GM19328 (cell line): ENCODE data around the gene ATRAID.

Source experiments
- ATAC-seq: cut with Tn5 transposase; IDR thresholded peaks from one replicate; pipeline ENCODE4 v1.9.1; 2021; ENCODE audit warnings: mild to moderate bottlenecking, moderate library complexity; ENCODE audit not compliant: unreplicated experiment

Gene ATRAID

DNA sequence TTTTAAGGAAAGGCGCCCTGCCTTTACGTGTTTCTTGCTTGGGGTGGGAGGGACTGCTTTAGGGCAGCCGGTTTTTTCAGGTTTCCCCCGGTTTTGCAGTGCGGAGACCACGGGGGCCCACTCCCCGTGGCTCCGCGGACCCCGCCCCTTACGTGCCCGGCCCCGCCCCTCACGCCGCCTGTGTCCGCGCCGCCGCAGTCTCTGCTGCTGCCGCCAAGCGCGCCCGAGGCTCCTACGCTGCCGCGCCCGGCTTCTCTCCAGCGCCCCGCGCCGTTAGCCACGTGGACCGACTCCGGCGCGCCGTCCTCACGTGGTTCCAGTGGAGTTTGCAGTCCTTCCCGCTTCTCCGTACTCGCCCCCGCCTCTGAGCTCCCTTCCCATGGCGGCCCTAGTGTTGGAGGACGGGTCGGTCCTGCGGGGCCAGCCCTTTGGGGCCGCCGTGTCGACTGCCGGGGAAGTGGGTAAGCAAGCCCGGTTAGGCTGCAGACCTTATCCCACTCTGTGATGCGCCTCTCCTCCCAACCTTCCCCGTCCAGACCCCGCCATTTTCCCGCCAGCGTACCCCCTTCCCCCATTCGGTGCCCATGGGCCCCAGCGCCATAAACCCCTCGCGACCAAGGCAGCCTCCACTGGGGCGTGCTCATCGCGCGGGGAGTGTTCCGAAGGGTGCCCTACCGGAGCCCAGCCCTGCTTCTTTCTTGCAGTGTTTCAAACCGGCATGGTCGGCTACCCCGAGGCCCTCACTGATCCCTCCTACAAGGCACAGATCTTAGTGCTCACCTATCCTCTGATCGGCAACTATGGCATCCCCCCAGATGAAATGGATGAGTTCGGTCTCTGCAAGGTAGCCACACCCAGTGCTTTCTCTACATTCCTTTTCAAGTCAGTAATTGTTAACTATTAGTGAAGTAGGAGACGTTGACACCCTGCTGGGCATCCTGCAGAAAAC lies 5.6 kb downstream of the ATRAID start, which contains the start of gene CAD:
TSS of gene CAD (plus strand) at position 197 of the 949 bp plus-strand sequence. CDS start at position 380, 183 bp downstream.
- ATAC-seq: peak; percentile 71

DNA sequence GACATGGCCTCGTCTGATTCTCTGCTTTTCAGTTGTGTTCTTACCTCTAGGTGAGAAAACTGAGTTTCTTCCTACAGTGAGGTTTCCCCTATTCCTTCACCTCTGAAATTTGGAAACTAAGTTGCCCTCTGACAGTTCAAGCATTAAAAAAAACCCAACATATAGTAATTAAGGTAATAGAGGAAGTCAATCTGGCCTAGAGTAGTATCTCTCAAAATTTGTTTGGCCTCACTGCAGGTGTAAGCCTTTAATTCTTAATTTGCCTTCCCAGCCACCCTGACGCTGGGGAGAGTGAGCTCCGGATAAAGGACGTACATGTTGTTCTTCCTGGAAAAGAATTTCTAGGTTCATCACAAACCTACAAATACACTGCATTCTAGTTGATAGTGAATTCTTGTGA lies 6.8 kb downstream of the ATRAID start:
- ATAC-seq: no peak

DNA sequence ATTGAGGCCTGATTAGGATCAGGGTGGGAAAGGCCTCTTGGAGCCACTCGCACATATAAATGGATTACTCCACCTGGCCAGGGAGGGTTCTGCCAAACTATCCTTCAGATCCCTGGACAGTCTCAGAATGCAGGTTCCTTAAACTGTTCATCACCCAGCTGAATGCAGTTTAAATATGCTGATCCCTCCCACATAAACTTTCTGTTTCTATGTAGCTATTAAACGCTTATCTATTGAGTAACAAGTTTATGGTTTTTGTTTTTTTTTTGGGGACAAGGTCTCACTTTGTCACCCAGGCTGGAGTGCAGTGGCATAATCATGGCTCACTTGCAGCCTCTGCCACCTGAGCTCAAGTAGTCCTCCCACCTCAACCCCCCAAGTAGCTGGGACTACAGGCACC lies 7.2 kb downstream of the ATRAID start:
- no peak for ATAC-seq

DNA sequence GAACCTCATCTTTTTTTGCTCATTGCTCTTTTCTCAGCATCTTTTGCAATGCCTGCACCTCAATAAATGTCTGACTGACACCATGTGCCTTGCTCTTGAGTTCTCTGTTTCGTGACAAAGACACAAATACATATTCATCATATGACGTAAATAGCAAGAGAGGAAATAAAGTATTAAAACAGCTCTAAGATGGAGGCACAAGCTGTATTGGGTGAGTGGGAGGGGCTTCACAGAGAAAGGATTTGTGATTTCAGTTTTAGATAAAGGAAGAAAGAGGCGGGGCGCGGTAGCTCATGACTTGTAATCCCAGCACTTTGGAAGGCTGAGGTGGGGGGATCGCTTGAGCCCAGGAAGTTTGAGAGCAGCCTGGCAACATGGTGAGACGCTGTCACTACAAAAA lies 8.2 kb downstream of the ATRAID start:
- no peak for ATAC-seq

DNA sequence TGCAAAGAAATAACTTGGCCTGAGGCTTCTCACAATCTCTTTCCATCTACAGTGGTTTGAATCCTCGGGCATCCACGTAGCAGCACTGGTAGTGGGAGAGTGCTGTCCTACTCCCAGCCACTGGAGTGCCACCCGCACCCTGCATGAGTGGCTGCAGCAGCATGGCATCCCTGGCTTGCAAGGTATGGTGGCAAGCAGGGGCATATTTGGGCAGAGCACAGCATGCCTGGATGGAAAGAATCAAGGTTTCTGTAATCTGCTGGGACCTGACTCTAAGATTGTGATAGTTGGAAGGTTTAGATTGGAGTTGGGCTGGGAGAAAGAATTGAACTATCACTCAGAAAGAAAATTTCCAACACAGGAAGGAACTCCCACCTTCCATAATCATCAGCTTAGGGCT lies 9.3 kb downstream of the ATRAID start:
- ATAC-seq: no peak

DNA sequence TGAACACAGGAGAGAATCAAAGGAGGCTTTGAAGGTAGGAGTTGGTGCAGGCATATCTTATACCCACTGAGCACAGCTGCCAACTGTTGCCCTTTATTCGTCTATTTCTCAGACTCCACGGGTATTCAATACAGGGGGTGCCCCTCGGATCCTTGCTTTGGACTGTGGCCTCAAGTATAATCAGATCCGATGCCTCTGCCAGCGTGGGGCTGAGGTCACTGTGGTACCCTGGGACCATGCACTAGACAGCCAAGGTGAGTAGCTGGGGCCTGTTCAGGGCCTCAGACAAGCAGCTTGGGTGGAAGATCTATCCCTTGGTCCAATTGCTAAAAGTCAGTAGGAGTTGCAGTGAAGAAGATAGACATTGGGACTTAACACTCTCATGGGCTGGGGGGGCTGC lies 10.6 kb downstream of the ATRAID start:
- no peak for ATAC-seq

DNA sequence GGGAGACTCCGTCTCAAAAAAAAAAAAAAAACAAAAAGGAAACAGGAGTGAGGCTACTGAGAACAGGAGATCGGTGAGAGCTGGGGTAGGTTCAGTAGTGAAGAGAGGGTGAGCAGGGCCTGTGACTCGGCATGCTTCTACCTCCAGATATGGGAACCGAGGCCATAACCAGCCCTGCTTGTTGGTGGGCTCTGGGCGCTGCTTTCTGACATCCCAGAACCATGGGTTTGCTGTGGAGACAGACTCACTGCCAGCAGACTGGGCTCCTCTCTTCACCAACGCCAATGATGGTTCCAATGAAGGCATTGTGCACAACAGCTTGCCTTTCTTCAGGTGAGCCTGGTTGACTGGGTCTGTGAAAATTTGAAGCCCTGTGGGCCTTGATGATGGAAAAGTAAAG lies 11.6 kb downstream of the ATRAID start:
- ATAC-seq: no peak

DNA sequence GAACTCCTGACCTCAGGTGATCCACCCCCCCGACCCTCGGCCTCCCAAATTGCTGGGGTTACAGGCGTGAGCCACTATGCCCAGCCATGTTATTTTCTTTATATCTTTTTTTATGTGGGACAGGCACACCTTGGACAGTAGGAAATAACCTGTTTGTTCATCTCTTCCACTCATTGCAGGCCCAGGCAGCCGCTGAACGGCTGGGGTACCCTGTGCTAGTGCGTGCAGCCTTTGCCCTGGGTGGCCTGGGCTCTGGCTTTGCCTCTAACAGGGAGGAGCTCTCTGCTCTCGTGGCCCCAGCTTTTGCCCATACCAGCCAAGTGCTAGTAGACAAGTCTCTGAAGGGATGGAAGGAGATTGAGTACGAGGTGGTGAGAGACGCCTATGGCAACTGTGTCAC lies 13.7 kb downstream of the ATRAID start:
- no peak for ATAC-seq

DNA sequence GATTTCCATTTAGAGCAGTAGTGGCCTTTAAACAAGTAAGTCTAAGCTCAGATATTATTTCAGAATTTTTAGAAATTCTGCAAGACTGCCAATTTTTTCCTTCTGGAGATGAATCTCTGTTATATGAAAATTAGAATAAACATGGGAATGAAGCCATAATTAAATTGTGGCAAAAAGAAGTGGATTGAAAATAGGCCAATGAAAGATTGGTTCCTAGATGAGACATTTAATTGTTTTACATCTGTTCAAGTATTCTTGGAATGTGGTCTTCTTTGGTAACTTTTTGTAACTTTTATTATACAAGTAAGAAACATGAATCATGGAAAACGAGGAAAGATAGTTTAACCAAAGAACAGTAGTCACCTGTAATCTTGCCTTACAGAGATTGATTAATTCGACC lies 15.7 kb downstream of the ATRAID start:
- ATAC-seq: no peak

DNA sequence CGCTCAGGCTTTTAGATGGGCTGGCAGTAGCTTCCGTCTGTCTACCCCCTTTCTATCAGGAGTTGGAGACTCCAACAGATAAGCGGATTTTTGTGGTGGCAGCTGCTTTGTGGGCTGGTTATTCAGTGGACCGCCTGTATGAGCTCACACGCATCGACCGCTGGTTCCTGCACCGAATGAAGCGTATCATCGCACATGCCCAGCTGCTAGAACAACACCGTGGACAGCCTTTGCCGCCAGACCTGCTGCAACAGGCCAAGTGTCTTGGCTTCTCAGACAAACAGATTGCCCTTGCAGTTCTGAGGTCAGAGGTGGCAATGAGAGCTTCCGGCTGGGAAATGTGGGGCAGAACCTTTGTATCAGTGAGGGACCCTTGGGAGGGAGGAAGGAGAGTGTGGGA lies 20.1 kb downstream of the ATRAID start:
- no peak for ATAC-seq

DNA sequence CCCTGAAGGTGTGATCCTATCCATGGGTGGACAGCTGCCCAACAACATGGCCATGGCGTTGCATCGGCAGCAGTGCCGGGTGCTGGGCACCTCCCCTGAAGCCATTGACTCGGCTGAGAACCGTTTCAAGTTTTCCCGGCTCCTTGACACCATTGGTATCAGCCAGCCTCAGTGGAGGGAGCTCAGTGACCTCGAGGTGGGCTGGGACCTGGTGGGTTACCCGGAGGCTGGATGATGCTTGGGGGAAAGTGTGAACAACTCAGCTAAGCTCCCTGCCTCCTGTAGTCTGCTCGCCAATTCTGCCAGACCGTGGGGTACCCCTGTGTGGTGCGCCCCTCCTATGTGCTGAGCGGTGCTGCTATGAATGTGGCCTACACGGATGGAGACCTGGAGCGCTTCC lies 21.5 kb downstream of the ATRAID start:
- ATAC-seq: no peak

DNA sequence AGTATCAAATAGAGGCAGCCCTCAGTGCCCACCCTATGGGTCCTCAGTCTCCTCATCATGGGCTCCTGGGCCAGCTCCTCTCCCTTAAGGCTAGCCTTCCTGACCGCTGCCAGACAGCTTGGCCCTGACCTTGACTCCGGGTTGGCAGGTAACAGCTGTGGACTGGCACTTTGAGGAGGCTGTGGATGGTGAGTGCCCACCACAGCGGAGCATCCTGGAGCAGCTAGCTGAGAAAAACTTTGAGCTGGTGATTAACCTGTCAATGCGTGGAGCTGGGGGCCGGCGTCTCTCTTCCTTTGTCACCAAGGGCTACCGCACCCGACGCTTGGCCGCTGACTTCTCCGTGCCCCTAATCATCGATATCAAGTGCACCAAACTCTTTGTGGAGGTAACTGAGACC lies 24.3 kb downstream of the ATRAID start:
- no peak for ATAC-seq

DNA sequence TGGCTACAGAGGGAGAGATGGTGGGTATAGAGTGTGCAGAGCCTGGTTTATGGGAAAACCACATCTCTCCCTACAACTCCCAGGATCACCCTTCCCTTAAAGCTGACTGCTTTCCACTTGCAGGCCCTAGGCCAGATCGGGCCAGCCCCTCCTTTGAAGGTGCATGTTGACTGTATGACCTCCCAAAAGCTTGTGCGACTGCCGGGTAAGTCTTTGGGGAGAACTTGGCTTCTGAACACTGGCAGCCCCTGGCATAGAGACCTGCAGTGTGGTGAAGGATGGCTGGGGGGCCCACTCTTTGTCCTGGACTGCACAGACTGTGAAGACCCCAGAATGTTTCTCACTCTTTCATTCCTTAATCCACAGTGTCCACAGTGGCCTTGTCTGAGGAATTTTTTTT lies 24.8 kb downstream of the ATRAID start:
- no peak for ATAC-seq

DNA sequence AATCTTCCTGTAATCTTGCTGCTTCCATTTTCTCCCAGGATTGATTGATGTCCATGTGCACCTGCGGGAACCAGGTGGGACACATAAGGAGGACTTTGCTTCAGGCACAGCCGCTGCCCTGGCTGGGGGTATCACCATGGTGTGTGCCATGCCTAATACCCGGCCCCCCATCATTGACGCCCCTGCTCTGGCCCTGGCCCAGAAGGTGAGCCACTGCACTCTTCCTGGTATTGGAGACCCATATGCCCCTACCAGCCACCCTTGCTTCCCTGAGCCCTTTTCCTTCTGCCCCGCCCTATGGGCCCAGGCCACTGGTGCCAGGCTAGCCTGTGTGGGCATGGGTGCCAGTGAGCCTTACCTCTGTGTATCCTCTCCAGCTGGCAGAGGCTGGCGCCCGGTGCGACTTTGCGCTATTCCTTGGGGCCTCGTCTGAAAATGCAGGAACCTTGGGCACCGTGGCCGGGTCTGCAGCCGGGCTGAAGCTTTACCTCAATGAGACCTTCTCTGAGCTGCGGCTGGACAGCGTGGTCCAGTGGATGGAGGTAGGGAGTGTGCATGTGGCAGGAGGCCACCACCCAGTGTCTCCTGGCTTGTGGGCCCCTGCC lies 25.6 kb downstream of the ATRAID start:
- no peak for ATAC-seq

DNA sequence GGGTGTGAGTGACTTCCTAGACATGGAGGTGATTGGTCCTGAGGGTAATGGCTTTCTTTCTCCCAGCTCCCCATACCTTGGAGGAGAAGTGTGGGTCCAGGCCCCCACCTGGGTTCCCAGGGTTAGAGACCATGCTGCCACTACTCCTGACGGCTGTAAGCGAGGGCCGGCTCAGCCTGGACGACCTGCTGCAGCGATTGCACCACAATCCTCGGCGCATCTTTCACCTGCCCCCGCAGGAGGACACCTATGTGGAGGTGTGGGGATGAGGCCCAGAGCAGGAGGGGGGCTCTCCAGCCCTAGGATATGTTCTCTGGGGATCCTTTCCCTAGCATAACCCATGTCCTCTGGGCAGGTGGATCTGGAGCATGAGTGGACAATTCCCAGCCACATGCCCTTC lies 27.1 kb downstream of the ATRAID start:
- no peak for ATAC-seq

DNA sequence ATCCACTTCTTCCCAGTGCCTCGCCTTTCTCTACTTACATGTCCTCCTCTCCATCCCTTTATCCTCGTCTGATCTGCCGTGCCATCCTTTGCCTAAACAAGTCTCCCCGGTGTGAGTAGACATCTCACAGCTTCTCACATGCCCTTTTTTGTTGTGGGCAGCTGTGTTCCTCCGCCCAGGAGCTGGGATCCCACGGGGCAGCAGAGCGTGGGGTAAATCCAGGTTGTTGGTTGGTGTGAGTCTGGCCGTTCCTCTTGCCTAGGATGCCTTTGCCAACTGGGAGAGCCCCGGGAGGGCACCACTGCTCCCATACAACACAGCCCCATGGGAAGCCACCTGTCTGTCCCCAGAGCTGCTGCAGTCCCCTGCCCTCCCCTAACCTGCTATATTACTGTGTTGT lies 28.6 kb downstream of the ATRAID start:
- ATAC-seq: no peak

DNA sequence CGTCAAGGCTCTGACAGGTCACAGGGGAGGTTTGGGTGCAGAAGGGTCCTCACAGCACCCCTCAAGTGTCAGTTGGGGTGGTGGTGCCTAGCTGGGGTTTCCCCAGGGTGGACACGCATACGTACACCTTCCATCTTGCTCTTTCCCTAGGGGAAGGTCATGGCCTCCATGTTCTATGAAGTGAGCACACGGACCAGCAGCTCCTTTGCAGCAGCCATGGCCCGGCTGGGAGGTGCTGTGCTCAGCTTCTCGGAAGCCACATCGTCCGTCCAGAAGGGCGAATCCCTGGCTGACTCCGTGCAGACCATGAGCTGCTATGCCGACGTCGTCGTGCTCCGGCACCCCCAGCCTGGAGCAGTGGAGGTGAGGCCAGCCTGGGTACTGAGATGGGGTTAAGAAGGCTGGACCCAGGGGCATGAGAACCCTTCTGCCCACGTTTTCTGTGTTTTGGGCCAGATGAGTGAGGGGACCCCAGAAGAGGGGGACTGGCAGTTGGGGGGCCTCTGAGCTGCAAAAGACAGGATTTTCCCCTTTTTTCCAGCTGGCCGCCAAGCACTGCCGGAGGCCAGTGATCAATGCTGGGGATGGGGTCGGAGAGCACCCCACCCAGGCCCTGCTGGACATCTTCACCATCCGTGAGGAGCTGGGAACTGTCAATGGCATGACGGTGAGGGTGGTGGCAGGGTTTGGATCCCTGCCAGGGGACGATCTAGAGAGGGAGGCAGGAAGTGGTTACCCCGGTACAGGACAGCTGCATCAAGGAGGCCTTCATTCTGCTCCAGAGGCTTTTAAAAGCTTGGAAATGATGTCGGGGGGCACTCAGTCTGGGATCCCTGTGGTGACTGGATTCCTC lies 30.1 kb downstream of the ATRAID start:
- no peak for ATAC-seq

DNA sequence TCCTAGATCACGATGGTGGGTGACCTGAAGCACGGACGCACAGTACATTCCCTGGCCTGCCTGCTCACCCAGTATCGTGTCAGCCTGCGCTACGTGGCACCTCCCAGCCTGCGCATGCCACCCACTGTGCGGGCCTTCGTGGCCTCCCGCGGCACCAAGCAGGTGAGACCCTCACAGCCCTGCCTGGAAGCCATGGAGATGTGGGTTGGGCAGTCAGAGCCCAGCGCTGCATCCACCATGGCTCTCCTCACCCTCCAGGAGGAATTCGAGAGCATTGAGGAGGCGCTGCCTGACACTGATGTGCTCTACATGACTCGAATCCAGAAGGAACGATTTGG lies 30.7 kb downstream of the ATRAID start:
- ATAC-seq: no peak

DNA sequence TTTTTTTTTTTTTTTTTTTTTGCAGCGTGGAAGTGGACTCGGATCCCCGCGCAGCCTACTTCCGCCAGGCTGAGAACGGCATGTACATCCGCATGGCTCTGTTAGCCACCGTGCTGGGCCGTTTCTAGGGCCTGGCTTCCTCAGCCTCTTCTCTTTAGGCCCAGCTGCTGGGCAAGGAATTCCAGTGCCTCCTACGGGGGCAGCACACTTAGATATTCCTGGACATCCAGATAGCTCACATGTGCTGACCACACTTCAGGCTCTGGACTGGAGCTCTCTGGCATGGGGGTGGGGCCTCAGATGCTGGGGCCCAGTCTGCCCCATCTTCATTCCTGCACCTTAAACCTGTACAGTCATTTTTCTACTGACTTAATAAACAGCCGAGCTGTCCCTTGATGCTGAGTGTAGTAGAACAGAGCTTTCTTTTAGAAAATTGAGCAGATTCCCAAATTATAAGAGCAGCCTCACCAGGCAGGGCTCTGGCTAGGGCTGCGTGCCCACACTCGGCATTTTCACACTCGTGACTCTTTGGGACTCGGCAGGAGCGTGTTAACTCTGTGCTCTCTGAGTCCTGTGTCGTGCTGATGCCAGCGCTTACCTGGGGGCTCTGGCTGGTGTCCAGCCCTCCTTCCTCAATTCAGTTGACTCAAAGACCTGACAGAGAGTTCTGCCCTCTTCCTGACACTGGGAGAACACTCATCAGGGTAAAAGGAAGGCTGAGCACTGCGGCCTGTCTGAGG lies 31.7 kb downstream of the ATRAID start:
- no peak for ATAC-seq

DNA sequence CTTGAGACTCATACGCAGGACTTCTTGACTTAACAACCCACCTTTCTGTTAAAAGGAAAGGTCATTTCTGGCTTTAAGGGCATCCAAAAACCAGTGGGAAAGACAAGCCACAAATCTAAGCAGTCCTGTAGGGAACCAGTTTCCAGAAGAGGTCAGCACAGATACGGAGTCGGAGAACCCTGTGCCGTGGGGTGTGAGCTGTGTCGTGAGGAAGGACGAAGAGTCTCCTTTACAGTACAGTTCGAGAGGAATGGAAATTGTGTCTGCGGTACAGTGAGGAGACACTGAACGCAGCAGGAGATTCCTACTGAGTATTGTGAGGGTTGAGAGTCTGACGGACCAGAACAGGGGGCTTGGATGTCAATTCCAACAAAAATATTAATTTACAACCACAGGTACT lies 33.3 kb downstream of the ATRAID start:
- ATAC-seq: no peak

DNA sequence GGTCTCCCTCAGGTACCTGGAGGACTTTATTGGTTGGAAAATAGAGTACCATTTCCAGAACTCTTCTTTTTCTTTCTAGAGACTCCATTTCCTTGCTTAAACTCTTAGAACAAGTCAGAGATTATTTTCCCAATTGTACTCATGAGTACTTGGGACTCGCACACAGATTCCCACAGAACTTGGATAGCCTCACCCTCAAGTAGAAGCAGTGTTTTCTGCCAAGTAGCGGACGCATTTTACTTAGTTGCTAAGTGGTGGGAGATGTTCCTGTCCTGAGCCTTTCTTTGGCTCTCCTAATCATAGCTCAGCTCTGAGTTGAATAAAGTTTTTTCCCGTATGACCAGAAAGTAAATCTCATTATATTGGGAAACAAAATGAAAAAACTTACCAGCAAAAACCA lies 33.8 kb downstream of the ATRAID start:
- ATAC-seq: no peak
